Tibial artery (tissue), 4 donors: ENCODE data around the gene ELAVL3.
"Not testable (repeated sequence)": the region's sequence is repeated elsewhere in the genome, so short reads cannot be mapped to it uniquely, and the experiment has no call there.

Experiments used
- DNase-seq, 2 donors: peaks; one replicate each; pipeline ENCODE4 v3.0.0-alpha.2; 2019
- H3K27ac ChIP-seq, 2 donors: fragments of 200-600 bp; sonication (generic) in 1 of 2; 1 replicate in 1 of 2; 2 replicates in 1 of 2; pipeline ENCODE4 v1.5.1; 2018 to 2019; ENCODE audit warnings: mild to moderate bottlenecking in 1 of 2
- H3K27me3 ChIP-seq, 2 donors: fragments of 200-600 bp; sonication (generic) in 1 of 2; one replicate each; pipeline versions ENCODE4 v1.5.1 to v1.6.0; 2016 to 2019
- H3K36me3 ChIP-seq, 3 donors: fragments of 200-600 bp; sonication (generic) in 2 of 3; one replicate each; pipeline ENCODE4 v1.5.1; 2016 to 2019; ENCODE audit warnings: mild to moderate bottlenecking in 2 of 3
- H3K4me1 ChIP-seq, 4 donors: fragments of 200-600 bp; sonication (generic) in 2 of 4; 1 replicate in 3 of 4; 2 replicates in 1 of 4; pipeline ENCODE4 v1.5.1; 2016 to 2019
- H3K4me3 ChIP-seq, 2 donors: fragments of 200-600 bp; sonication (generic) in 1 of 2; 1 replicate in 1 of 2; 2 replicates in 1 of 2; pipeline ENCODE4 v1.5.1; 2018 to 2019; ENCODE audit warnings: mild to moderate bottlenecking in 2 of 2
- H3K9me3 ChIP-seq, 3 donors: fragments of 200-600 bp; sonication (generic) in 1 of 3; one replicate each; pipeline ENCODE4 v1.5.1; 2016 to 2019
- CTCF ChIP-seq, 2 experiments: fragments of 200-600 bp in 1 of 2; fragments of 450-650 bp in 1 of 2; IDR thresholded peaks; one replicate each; pipeline ENCODE4 v1.5.1; 2017 to 2019; ENCODE audit warnings: antibody characterized with exemption in 2 of 2, mild to moderate bottlenecking in 1 of 2, moderate library complexity in 1 of 2
- intact Hi-C: fragments of 100-400 bp; cut with DNase I; formaldehyde crosslinking; loops from one replicate; pipeline ENCODE4 v1.15.0; 2023; ENCODE audit warnings: low total_unique reads

The ELAVL3 gene

GRCh38 chr19:11473725-11474124 lies 7.1 kb downstream of the ELAVL3 start:
- no peak for TF ChIP-seq CTCF (IDR thresholded peaks at IDR 0.05)

GRCh38 chr19:11468266-11468845 lies 12.5 kb downstream of the ELAVL3 start:
- H3K36me3 ChIP-seq, DNase-seq, intact Hi-C loops, H3K27ac ChIP-seq, H3K4me1 ChIP-seq, H3K4me3 ChIP-seq, H3K9me3 ChIP-seq: not testable (repeated sequence)
- H3K27me3 ChIP-seq = peaks cover 0 to 29% of the 10 kb centered on the region in 2 donors

More at GRCh38 chr19:11473725-11474124, 7.1 kb downstream of the ELAVL3 start:
- Histone ChIP-seq H3K27me3 (peaks cover 0 to 13% of the 10 kb centered on the region in 2 donors), H3K4me3 (no peak overlapping the region), H3K4me1 (no peaks in the 10 kb centered on the region), H3K36me3 (no peaks in the 10 kb centered on the region), H3K9me3 (no peaks in the 10 kb centered on the region), H3K27ac (no peak overlapping the region)
- DNase-seq = no peak
- intact Hi-C loops = no loop called here

- DNase-seq = no peak
- H3K4me3 ChIP-seq = no peak overlapping the region
- no peak for TF ChIP-seq CTCF (IDR thresholded peaks at IDR 0.05)
- H3K27me3 ChIP-seq = peaks cover 0 to 21% of the 10 kb centered on the region in 2 donors
- H3K4me1 ChIP-seq = no peaks in the 10 kb centered on the region
- no peaks in the 10 kb centered on the region for H3K36me3 ChIP-seq
- intact Hi-C loops = no loop called here
- no peaks in the 10 kb centered on the region for H3K9me3 ChIP-seq
- no peak overlapping the region for H3K27ac ChIP-seq
These were observed 15.2 kb downstream of the ELAVL3 start for GRCh38 chr19:11465600-11465999.

GRCh38 chr19:11464333-11465265 lies 16.2 kb downstream of the ELAVL3 start:
- Histone ChIP-seq H3K27ac (no peak overlapping the region), H3K9me3 (no peaks in the 10 kb centered on the region), H3K36me3 (no peaks in the 10 kb centered on the region), H3K4me3 (no peak overlapping the region), H3K4me1 (no peaks in the 10 kb centered on the region), H3K27me3 (peaks cover 0 to 24% of the 10 kb centered on the region in 2 donors)
- intact Hi-C loops = no loop called here
- no peak for TF ChIP-seq CTCF (IDR thresholded peaks at IDR 0.05)
- DNase-seq = no peak

- no peaks in the 10 kb centered on the region for H3K36me3 ChIP-seq
- intact Hi-C loops = no loop called here
- DNase-seq = no peak
- no peaks in the 10 kb centered on the region for H3K4me1 ChIP-seq
- no peak for TF ChIP-seq CTCF (IDR thresholded peaks at IDR 0.05)
- peaks cover 0 to 30% of the 10 kb centered on the region in 2 donors for H3K27me3 ChIP-seq
- no peak overlapping the region for H3K4me3 ChIP-seq
- no peaks in the 10 kb centered on the region for H3K9me3 ChIP-seq
- H3K27ac ChIP-seq = no peak overlapping the region
These were observed 17.5 kb downstream of the ELAVL3 start for GRCh38 chr19:11463391-11463790.

GRCh38 chr19:11461453-11461852 lies 19.4 kb downstream of the ELAVL3 start:
- H3K4me3 ChIP-seq = no peak overlapping the region
- no peak overlapping the region for H3K27ac ChIP-seq
- intact Hi-C loops = no loop called here
- no peak for TF ChIP-seq CTCF (IDR thresholded peaks at IDR 0.05)
- DNase-seq = no peak
- no peaks in the 10 kb centered on the region for H3K36me3 ChIP-seq
- H3K9me3 ChIP-seq = no peaks in the 10 kb centered on the region
- H3K4me1 ChIP-seq = peaks cover 0 to 7% (median 0%) of the 10 kb centered on the region in 4 donors
- H3K27me3 ChIP-seq = peaks cover 0 to 44% of the 10 kb centered on the region in 2 donors
